ENCODE data around the gene DAPK2.
"Not testable (repeated sequence)": the region's sequence is repeated elsewhere in the genome, so short reads cannot be mapped to it uniquely, and the experiment has no call there.

DAPK2 gene

GRCh38 chr15:64090527-64090926 is 44.2 kb upstream of the DAPK2 start:
- in situ Hi-C loops (cut with MboI; ENCODE audit: low pct_unique_long_range_greater_than_20kb, low sequenced_read_pairs, unreplicated experiment) = no loop called here
- DNase-seq (ENCODE audit: low spot score) = no peak
- no peak for TF ChIP-seq CTCF (IDR thresholded peaks at IDR 0.05; ENCODE audit: extremely low read depth, insufficient read depth, missing control alignments)

- in situ Hi-C loops (cut with MboI; ENCODE audit: low pct_unique_long_range_greater_than_20kb, low sequenced_read_pairs, unreplicated experiment) = no loop called here
- DNase-seq (ENCODE audit: low spot score) = peak; percentile 68
- no peak for TF ChIP-seq CTCF (IDR thresholded peaks at IDR 0.05; ENCODE audit: extremely low read depth, insufficient read depth, missing control alignments)
Measured at GRCh38 chr15:64089543-64090280, 43.4 kb upstream of the DAPK2 start.

GRCh38 chr15:64082757-64083156 is 36.5 kb upstream of the DAPK2 start:
- TF ChIP-seq CTCF (IDR thresholded peaks at IDR 0.05; ENCODE audit: extremely low read depth, insufficient read depth, missing control alignments) = no peak
- no peak for DNase-seq (ENCODE audit: low spot score)
- in situ Hi-C loops (cut with MboI; ENCODE audit: low pct_unique_long_range_greater_than_20kb, low sequenced_read_pairs, unreplicated experiment) = no loop called here

- DNase-seq (ENCODE audit: low spot score) = not testable (repeated sequence)
- in situ Hi-C loops (cut with MboI; ENCODE audit: low pct_unique_long_range_greater_than_20kb, low sequenced_read_pairs, unreplicated experiment) = loop anchor here (25.0 kb wide), 3 partner anchors 311 to 611 kb away; no protein-coding TSS in a partner anchor
Measured at GRCh38 chr15:64073496-64073895, 27.2 kb upstream of the DAPK2 start.

- no peak for TF ChIP-seq CTCF (IDR thresholded peaks at IDR 0.05; ENCODE audit: extremely low read depth, insufficient read depth, missing control alignments)
- in situ Hi-C loops (cut with MboI; ENCODE audit: low pct_unique_long_range_greater_than_20kb, low sequenced_read_pairs, unreplicated experiment) = loop anchor here (25.0 kb wide), 3 partner anchors 311 to 611 kb away; no protein-coding TSS in a partner anchor
Measured at GRCh38 chr15:64072812-64073211, 26.5 kb upstream of the DAPK2 start.

GRCh38 chr15:64071931-64072765 is 25.9 kb upstream of the DAPK2 start:
- in situ Hi-C loops (cut with MboI; ENCODE audit: low pct_unique_long_range_greater_than_20kb, low sequenced_read_pairs, unreplicated experiment) = loop anchor here (25.0 kb wide), 3 partner anchors 310 to 610 kb away; no protein-coding TSS in a partner anchor
- TF ChIP-seq CTCF (IDR thresholded peaks at IDR 0.05; ENCODE audit: extremely low read depth, insufficient read depth, missing control alignments) = no peak
- no peak for DNase-seq (ENCODE audit: low spot score)

More at GRCh38 chr15:64072812-64073211, 26.5 kb upstream of the DAPK2 start:
- DNase-seq (ENCODE audit: low spot score) = no peak

All from GM13977 (cell line).